GM19467 (cell line): ENCODE measurements around the gene MAN2C1.
"Not testable (repeated sequence)": the region's sequence is repeated elsewhere in the genome, so short reads cannot be mapped to it uniquely, and the experiment has no call there.

Experiments
- ATAC-seq: cut with Tn5 transposase; IDR thresholded peaks from one replicate; pipeline ENCODE4 v1.9.1; 2021; ENCODE audit warnings: mild to moderate bottlenecking, moderate library complexity; ENCODE audit not compliant: unreplicated experiment

The MAN2C1 gene

DNA sequence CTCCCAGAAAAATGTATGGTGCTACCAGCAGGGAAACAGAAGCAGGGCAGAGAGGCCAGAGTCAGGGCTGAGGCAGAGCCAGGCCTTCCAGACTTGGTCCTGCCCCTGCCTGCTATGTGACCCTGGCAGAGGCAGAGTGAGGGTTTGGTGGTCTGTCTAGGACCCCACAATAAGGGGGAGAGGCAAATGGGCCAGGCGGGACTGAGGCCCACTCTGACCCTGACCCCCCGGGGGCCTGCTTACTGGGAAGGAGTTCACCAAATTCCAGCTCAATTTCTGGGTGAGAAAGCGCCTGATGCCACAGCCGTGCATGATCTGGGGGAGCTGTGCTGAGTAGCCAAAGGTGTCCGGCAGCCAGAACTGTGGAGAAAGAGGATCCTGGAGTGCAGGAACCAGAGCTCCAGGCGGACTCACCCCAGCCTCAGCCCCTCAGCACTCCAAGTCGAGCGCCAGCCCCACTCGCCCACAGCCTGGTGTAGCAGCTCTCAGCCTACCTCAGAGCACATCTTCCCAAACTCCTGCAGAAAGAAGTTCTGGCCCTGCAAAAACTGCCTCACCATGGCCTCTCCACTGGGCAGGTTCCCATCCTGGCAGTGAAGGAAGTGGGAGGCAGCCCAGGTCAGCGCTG is 6.9 kb downstream of the MAN2C1 start:
- no peak for ATAC-seq

DNA sequence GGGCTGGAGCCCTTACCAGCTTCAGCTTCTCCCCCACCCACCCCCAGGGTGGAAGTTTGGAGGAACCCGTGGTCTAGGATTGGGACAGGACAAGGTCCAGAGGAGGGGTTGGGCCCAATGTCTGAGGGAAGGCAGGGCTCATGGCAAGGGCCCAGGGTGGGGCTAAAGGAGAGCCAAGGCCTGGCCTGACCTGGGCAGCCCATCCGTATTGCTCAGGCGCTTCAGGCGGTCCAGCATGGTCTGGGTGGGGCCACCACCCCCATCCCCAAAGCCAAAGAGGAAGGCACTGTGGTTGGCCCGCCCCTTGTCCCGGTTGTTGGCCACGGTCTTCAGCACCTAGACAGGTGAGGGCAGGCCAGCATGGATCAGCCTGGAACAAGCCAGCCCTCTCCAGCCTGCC is 7.6 kb downstream of the MAN2C1 start:
- no peak for ATAC-seq

DNA sequence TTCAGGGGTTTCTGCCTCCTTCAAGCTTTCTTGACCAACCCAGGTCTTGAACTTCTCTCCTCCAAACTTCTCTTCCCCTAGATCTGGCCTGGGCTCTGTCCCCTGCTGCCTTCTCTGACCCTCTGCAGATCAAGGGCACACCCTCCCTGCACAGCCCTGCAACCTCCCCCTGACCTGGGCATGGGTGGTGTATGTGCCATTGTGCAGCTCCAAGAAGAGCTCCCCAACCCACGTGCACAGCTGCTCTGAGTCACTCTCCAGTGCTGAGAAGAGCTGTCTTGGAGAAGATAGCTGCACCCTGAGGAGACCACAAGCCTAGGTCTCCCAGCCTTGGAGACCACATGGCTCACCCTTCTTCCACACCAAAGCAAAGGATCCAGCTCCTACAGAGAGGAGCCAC is 8.0 kb downstream of the MAN2C1 start:
- no peak for ATAC-seq

DNA sequence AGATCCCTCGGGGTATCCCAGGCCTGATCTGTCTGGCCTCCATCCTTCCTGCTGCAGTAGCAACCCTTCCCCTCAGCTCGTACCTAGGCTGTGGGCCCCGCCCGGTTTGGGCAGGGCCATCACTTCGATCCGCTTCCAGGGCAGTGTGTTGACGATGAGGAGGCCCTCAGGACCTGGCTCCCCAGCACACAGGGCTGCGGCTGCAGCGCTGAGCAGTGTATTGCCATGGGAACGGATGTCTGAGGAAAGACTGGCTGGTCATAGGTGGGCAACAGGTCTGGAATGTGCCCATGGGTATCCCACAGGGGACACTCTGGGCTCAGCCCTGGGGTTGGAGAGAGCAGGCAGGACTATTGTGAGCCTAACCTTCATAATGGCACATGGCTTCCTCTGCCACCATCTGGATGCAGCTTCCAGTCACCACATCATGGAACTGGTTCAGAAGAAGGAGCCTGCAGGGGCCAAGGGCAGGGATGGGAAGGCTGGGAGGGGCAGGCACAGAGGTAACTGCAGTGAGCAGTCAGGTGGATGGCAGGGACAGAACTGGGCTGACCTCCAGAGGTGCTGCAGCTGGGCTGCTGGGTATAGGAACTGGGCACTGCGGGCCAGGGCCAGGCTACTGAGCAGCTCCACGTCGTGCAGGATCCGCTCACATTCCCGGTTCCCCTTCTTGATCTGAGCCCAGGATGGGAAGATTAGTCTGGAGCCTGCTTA is 8.7 kb downstream of the MAN2C1 start:
- no peak for ATAC-seq

DNA sequence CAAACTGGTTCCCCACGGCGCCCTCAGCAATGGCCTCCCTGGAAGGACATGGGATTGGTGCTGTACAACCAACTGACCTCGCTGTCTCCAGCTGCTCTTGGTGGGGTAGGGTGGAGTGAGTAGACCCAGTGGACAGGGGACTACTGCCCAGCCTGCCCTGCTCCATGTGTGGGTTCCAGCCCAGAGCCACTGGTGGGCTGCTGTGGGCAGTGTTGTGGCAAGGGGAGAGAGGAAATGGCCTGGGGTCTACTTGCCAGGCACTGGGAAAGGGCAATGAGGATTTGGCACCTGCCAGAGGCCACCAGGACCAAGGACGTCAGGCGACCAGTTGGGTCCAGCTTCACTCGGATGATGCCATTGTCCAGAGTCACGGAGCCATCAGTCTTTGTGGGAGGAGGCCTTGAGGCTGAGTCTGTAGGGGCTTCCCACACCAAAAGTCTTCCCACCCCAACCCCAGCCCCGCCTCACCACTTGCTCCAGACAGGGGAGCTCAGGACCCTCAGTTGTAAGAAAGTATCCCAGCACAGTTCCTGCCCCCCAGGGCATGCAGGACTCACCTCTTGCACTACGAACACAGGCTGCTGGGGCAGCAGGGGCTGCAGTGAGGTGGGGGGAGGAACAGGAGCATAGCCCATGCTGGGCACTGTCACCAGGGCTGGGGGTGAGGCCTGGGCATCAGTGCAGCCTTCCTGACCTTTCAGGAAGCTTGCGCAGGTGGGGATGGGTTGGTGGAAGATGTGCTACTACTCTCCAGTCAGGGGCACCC is 9.5 kb downstream of the MAN2C1 start:
- ATAC-seq, result no peak

DNA sequence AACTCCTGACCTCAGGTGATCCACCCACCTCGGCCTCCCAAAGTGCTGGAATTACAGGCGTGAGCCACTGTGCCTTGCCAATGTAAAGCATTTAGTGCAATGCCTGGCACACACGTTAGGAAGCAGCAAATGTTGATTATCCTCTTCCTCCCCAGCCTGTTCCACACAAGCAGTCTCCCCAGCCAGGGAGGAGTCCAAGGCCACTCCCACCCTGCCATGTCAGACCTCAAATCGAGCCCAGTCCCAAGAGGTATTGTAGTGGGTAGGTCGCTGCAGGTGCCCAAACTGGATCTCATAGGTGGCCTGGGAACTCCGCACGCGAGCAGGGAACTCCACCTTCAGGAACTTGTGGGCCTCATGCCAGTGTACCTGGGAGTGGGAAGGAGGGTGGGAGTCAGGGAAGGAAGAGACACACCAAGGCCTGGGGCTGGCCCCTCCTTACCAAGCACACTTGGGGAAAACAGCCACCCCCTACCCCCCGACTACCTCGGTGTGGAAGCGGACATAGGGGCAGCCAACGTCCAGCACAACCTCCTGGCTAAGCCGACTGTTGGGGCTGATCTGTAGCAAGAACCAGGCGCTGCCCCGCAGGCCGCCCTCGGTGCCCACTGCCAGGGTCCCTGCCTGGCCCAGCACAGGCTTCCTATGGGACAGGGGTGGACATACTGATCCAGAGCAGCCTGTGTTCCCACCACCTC is 10.3 kb downstream of the MAN2C1 start:
- ATAC-seq, result no peak

DNA sequence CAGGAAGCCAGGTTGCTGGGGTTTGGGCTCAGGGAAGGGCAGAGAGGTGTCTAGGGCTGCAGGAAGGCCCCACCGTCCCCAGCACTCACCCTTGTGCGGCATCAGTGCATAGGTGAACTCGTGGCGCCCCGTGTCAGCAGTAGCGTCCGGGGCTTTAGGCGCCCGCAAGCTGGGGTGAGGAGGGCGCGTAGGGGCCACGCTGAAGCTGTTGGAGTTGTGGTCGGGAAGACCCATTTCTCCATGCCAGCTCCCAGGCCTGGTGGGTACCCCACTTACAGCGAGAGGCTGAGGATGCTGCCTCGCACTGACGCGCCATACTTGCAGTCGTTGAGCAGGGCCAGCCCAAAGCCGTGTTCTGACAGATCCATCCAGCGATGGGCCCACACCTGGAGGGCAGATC is 11.9 kb downstream of the MAN2C1 start:
- ATAC-seq, result no peak

DNA sequence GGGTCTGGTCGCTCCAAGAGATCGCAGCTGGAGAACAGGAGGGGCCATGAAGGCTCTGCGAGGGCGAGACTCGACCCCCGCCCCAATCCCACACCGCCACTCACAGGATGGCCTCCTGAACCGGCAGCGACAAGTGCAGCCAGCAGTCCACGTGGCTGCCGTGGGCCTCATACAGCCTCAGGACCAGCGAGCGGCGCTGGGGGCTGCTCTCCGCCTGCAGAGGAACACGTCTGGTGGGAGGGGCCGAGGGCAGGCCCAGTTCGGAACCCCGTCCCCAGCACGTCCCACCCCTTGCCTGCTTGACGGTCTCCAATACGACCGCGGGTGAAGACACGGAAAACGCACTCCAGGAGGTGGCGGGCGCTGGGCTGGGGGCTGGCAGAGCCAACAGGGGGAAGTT is 12.4 kb downstream of the MAN2C1 start:
- no peak for ATAC-seq

DNA sequence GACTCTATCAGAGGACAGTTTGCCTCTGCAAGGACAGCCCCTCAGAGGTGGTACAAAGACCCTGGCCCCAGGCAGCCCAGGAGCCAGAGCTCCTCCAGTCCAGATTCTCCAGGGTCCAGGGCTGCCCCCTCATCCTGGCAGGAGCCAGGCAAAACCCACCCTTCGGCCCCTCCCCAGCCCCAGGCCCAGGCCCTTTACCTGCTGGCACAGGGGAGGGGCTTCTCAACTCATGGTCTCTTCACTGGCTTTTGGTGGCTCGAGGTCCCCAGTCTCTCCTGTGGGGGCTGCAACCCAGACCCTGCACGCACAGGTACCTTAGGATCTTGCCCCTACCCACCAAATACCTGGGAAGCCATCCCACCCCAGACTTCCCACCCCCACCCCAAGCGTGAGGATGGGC is 13.0 kb downstream of the MAN2C1 start:
- no peak for ATAC-seq

DNA sequence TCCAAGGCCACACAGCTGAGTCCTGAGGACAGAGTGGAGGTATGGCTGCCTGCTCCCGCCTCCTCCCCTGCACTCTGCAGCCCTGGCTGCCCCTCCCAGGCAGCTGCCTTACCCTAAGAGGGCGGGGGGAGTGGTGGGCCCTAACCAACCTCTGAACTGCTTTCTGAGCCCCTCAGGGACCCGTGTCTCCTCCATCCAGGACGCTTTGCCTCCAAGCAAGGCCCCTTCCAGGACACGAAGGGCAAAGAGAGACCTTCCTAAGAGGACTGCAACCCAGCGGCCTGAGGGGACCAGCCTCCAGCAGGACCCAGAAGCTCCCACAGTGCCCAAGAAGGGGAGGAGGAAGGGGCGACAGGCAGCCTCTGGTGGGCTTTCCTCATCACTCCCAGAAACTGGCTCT is 14.0 kb downstream of the MAN2C1 start:
- ATAC-seq, result no peak

DNA sequence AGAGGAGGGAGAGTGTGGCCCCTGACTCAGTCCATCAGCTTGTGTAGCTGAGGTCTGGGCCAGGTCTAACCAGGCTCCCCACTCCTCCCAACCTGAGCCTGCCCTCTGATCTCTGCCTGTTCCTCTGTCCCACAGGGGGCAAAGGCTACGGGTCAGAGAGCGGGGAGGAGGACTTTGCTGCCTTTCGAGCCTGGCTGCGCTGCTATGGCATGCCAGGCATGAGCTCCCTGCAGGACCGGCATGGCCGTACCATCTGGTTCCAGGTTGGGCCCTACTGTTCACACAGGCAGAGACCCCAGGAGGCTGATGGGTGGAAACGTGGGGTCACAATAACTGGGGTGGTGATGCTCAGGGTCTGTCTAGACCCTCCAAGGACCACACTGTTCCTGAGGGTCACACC is 14.8 kb downstream of the MAN2C1 start:
- no peak for ATAC-seq

DNA sequence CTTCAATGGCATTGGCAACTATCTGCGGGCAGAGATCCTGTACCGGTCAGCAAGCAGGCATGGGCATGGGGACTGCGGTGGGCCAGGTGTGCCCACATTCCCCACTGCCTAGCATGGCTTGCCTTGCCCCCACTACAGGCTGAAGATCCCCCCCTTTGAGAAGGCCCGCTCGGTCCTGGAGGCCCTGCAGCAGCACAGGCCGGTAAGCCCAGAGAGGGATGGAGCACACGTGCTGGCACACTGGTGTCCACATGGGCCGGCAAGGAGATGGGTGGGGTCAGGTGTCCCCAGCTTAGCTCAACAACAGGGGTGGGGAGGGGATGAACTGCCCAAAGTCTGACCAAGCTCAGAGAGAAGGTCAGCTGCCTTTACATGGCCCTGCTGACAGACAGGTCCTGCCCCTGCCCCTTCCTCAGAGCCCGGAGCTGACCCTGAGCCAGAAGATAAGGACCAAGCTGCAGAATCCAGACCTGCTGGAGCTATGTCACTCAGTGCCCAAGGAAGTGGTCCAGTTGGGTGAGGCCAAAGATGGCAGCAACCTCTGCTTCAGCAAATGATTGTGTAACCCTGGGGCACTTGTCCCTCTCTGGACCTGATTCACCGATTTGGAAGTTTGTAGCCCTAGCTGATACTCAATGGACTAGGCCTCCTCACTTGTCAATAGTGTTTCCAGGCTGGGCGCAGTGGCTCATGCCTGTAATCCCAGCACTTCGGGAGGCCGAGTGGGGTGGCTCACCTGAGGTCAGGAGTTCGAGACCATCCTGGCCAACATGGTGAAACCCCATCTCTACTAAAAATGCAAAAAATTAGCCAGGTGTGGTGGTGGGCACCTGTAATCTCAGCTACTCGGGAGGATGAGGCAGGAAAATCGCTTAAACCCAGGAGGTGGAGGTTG is 16.0 kb downstream of the MAN2C1 start:
- ATAC-seq, result no peak

DNA sequence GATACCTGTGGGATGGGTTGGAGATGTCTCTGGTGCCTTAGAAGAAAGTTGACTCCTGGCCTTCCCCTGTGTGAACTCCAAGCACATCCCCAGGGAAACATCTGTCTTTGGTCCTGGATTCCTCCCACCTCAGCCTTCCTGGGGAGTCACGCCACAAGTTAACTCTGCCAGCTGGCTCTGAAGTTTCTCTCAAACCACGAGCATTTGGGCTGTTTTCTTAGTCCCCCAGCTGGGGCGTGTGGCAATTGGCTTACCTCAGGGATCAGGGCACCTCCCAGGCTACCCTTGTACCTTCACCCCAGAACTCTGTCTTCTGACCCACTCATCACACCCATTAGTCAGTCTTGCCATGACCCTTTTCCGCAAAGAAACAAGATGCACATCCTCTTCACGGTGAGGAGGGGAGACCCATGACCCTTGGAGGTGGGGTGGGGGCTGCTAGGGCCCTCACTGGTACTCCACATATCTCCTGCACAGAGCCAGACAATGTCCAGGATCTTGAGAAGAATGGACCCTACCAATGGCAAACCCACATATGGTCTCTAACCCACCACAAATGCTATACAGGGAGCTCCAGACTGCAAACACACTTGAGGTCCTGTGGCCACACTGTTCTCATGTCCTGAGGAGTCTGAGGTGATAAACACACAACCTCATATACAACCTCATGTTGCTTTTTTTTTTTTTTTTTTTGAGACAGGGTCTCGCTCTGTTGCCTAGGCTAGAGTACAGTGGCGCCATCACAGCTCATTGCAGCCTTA is 17.6 kb downstream of the MAN2C1 start:
- no peak for ATAC-seq

DNA sequence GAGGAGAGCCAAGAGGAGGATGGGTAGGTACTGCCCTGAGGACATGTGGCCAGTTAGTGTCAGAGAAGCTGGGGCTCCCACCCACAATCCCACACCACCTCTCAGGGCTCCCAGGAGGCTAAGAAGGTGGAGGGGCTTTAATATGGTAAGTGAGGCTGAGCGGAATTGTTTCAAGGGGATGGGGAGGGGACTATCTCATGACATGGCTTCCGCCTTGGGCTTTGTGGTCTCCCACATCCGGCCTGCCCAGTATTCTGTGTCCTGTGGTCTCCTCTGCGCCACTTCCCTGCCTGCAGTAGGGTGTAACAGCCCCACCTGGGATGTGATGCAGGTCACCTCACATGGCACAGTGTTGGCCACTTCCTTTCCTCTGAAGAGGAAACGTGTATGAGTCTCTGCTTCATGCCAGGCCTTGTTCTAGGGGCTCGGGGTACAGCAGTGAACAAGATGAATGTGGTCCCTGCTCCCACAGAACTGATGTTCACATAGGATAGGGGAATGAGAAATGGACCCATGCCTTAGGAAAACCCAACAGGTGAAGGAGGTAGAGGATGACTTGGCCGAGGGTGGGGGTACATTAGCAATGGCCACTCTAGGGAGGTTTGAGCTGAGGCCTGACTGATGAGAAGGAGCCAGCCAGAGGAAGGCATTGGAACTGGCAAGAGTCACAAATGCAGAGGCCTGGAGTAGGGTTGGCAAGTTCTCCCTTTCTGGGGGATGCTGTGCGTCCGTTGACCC is 18.4 kb downstream of the MAN2C1 start:
- ATAC-seq, result no peak

DNA sequence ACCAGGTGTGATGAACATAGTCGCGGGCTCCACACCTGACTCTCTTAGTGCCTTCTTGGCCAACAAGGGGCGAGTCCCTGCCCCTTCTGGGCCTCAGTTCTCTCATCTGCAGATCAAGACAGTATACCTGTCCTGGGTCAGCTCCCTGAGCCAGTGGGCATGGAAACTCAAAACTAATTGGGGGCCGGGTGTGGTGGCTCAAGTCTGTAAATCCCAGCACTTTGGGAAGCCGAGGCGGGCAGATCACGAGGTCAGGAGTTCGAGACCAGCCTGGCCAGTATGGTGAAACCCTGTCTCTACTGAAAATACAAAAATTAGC is 19.1 kb downstream of the MAN2C1 start:
- not testable (repeated sequence) for ATAC-seq

DNA sequence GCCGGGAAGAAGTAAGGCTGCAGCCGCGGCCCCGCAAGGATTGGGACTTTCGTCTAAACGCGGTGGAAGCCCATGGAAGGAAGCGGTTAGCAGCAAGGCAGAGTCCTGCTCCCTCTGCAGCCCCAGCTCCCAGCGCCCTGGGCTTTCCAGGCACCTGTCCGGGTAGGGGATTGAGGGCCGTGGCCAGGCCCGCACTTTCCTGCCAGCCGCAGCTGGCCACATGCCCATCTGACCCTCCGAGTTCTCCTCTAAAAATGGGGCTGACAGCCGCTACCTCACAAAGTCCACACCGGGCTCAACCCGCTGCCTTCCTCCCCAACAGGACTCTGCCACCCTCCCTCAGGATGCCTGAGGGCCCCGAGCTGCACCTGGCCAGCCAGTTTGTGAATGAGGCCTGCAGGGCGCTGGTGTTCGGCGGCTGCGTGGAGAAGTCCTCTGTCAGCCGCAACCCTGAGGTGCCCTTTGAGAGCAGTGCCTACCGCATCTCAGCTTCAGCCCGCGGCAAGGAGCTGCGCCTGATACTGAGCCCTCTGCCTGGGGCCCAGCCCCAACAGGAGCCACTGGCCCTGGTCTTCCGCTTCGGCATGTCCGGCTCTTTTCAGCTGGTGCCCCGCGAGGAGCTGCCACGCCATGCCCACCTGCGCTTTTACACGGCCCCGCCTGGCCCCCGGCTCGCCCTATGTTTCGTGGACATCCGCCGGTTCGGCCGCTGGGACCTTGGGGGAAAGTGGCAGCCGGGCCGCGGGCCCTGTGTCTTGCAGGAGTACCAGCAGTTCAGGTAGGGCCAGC is 19.7 kb downstream of the MAN2C1 start:
- ATAC-seq, result no peak

DNA sequence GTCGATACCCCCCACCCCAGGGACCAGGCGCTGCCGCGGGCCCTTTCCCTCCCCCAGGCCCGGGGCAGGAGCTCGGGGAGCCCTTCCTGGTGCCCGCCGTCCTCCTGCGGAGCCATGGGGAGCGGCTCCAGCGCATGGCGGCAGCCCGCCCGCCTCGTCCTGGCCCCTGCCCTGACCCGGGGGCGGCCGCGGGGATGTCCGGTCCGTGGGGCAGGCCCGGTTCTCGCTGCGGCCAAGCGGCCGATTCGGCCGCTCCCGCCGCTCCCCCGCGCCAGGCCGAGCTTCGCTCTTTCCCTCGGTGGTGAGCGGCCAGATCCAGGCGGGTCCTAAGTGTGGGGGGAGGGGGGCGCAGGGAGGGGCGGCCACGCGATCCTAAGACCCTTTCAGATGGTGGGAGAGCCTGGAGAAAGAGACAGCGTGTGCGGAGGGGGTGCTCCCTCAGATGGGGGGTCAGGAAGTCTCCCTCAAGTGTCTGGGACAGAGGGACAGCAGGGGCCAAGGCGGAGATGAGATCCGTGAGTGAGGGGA is 20.3 kb downstream of the MAN2C1 start:
- ATAC-seq, result no peak
